Astrocyte (in vitro differentiated cells and primary cell): ENCODE measurements around the gene PWP1. TPM values are rescaled to one million over a fixed set of nuclear protein-coding genes. Genes with fewer than 3 reads are reported as not detected.

Experiments
- DNase-seq: peaks from one replicate; pipeline ENCODE4 v3.0.0-alpha.2; 2010; ENCODE audit warnings: low read depth
- FAIRE-seq: peaks from 2 replicates; lab custom pipeline; 2011; peaks lifted over from hg19 to GRCh38; lab: Jason Lieb, UNC
- H2AFZ ChIP-seq: 2 replicates; pipeline ENCODE4 v1.6.0; 2012; ENCODE audit warnings: low read depth, low read length, inconsistent platforms
- H3K27ac ChIP-seq: 2 replicates; pipeline ENCODE4 v1.5.1; 2011; ENCODE audit warnings: low read depth, low read length, inconsistent platforms
- H3K27me3 ChIP-seq: 2 replicates; pipeline ENCODE4 v1.6.0; 2011; ENCODE audit warnings: low read length, inconsistent platforms; ENCODE audit not compliant: insufficient read depth
- H3K36me3 ChIP-seq: 2 replicates; pipeline ENCODE4 v1.5.1; 2011; ENCODE audit warnings: low read length, inconsistent platforms; ENCODE audit not compliant: insufficient read depth
- H3K4me1 ChIP-seq: 2 replicates; pipeline ENCODE4 v1.5.1; 2011; ENCODE audit warnings: low read length, inconsistent platforms; ENCODE audit not compliant: insufficient read depth
- H3K4me2 ChIP-seq: 2 replicates; pipeline ENCODE4 v1.6.0; 2012; ENCODE audit warnings: low read length, inconsistent platforms
- H3K4me3 ChIP-seq: 2 replicates; pipeline ENCODE4 v1.5.1; 2011; ENCODE audit warnings: low read depth, mild to moderate bottlenecking, low read length, inconsistent platforms; ENCODE audit not compliant: insufficient read depth
- H3K79me2 ChIP-seq: 2 replicates; pipeline ENCODE4 v1.6.0; 2012; ENCODE audit warnings: mild to moderate bottlenecking, low read length, inconsistent platforms; ENCODE audit not compliant: insufficient read depth
- H3K9ac ChIP-seq: 2 replicates; pipeline ENCODE4 v1.6.0; 2012; ENCODE audit warnings: mild to moderate bottlenecking, low read length, inconsistent platforms
- H3K9me3 ChIP-seq: 2 replicates; pipeline ENCODE4 v1.5.1; 2012; ENCODE audit warnings: low read depth, mild to moderate bottlenecking, low read length, inconsistent platforms; ENCODE audit not compliant: insufficient read depth
- H4K20me1 ChIP-seq: 2 replicates; pipeline ENCODE4 v1.6.0; 2012; ENCODE audit warnings: low read length, inconsistent platforms; ENCODE audit not compliant: insufficient read depth
- H3K27ac Mint-ChIP-seq: one replicate; pipeline ENCODE4 v1.8.0; 2021; ENCODE audit warnings: mild to moderate bottlenecking, mixed read lengths; ENCODE audit not compliant: unreplicated experiment
- H3K27me3 Mint-ChIP-seq: one replicate; pipeline ENCODE4 v1.8.0; 2021; ENCODE audit warnings: low read depth, mixed read lengths; ENCODE audit not compliant: unreplicated experiment
- H3K36me3 Mint-ChIP-seq: one replicate; pipeline ENCODE4 v1.8.0; 2021; ENCODE audit warnings: low read depth, mixed read lengths; ENCODE audit not compliant: unreplicated experiment
- H3K4me1 Mint-ChIP-seq: one replicate; pipeline ENCODE4 v1.8.0; 2021; ENCODE audit warnings: low read depth, mixed read lengths; ENCODE audit not compliant: unreplicated experiment
- H3K4me3 Mint-ChIP-seq: one replicate; pipeline ENCODE4 v1.8.0; 2021; ENCODE audit warnings: mild to moderate bottlenecking, moderate library complexity, mixed read lengths; ENCODE audit not compliant: unreplicated experiment
- H3K9me3 Mint-ChIP-seq: one replicate; pipeline ENCODE4 v1.8.0; 2021; ENCODE audit warnings: mild to moderate bottlenecking, mixed read lengths; ENCODE audit not compliant: unreplicated experiment
- CTCF ChIP-seq: IDR thresholded peaks from 2 replicates; pipeline ENCODE4 v1.5.1; 2011; ENCODE audit warnings: low read depth, mild to moderate bottlenecking, inconsistent platforms, low read length, moderate library complexity; ENCODE audit not compliant: insufficient read depth
- EZH2 ChIP-seq: IDR thresholded peaks from 2 replicates; pipeline ENCODE4 v1.6.1; 2012; ENCODE audit warnings: mild to moderate bottlenecking, low read length, inconsistent platforms; ENCODE audit not compliant: insufficient read depth
- total RNA-seq: library from RNA; stranded (reverse); gene quantifications from 2 replicates; pipeline ENCODE4 v1.2.1, GENCODE V29; 2021

The PWP1 gene
- total RNA-seq, 1 donor from 2014 or later = 67.2 TPM

- Mint-ChIP-seq H3K4me3 (no peak overlapping the region), H3K4me1 (no peaks in the 10 kb centered on the region), H3K27ac (no peak overlapping the region), H3K9me3 (no peaks in the 10 kb centered on the region), H3K36me3 (no peaks in the 10 kb centered on the region), H3K27me3 (no peaks in the 10 kb centered on the region)
- H3K36me3 ChIP-seq = no peaks in the 10 kb centered on the region
- H3K9me3 ChIP-seq = no peaks in the 10 kb centered on the region
- H4K20me1 ChIP-seq = no peaks in the 10 kb centered on the region
- no peak for DNase-seq
- H3K27me3 ChIP-seq = no peaks in the 10 kb centered on the region
- no peak overlapping the region for H3K27ac ChIP-seq
- H3K79me2 ChIP-seq = no peaks in the 10 kb centered on the region
- H2AFZ ChIP-seq = no peak overlapping the region
- no peak for FAIRE-seq
- H3K4me1 ChIP-seq = no peaks in the 10 kb centered on the region
- TF ChIP-seq EZH2 (no peak), CTCF (no peak)
- no peak overlapping the region for H3K9ac ChIP-seq
- H3K4me2 ChIP-seq = no peak overlapping the region
- no peak overlapping the region for H3K4me3 ChIP-seq
These were observed 30.7 kb upstream of the PWP1 start for GRCh38 chr12:107654873-107655272.

- no peak for TF ChIP-seq CTCF
- TF ChIP-seq EZH2 = no peak
- Mint-ChIP-seq H3K36me3 (no peaks in the 10 kb centered on the region), H3K9me3 (no peaks in the 10 kb centered on the region), H3K27ac (no peak overlapping the region), H3K4me1 (no peaks in the 10 kb centered on the region), H3K4me3 (no peak overlapping the region), H3K27me3 (no peaks in the 10 kb centered on the region)
- no peaks in the 10 kb centered on the region for H3K4me1 ChIP-seq
- no peaks in the 10 kb centered on the region for H3K9me3 ChIP-seq
- no peaks in the 10 kb centered on the region for H3K27me3 ChIP-seq
- no peak overlapping the region for H3K9ac ChIP-seq
- H3K79me2 ChIP-seq = no peaks in the 10 kb centered on the region
- no peak overlapping the region for H3K4me2 ChIP-seq
- H3K27ac ChIP-seq = no peak overlapping the region
- no peak overlapping the region for H3K4me3 ChIP-seq
- H4K20me1 ChIP-seq = no peaks in the 10 kb centered on the region
- no peaks in the 10 kb centered on the region for H3K36me3 ChIP-seq
- no peak overlapping the region for H2AFZ ChIP-seq
- DNase-seq (no peak), FAIRE-seq (no peak)
These were observed 30.1 kb upstream of the PWP1 start for GRCh38 chr12:107655281-107656065.

GRCh38 chr12:107656302-107656701 lies 29.3 kb upstream of the PWP1 start:
- Histone ChIP-seq H4K20me1 (no peaks in the 10 kb centered on the region), H3K4me1 (no peaks in the 10 kb centered on the region), H3K9ac (no peak overlapping the region), H3K36me3 (no peaks in the 10 kb centered on the region), H3K4me3 (no peak overlapping the region), H3K27ac (no peak overlapping the region), H2AFZ (no peak overlapping the region), H3K79me2 (no peaks in the 10 kb centered on the region), H3K9me3 (no peaks in the 10 kb centered on the region), H3K4me2 (no peak overlapping the region), H3K27me3 (no peaks in the 10 kb centered on the region)
- Mint-ChIP-seq H3K4me1 (no peaks in the 10 kb centered on the region), H3K36me3 (no peaks in the 10 kb centered on the region), H3K27me3 (no peaks in the 10 kb centered on the region), H3K27ac (no peak overlapping the region), H3K4me3 (no peak overlapping the region), H3K9me3 (no peaks in the 10 kb centered on the region)
- FAIRE-seq (no peak), DNase-seq (no peak)
- TF ChIP-seq EZH2 (no peak), CTCF (no peak)
